SK-N-SH treated with all-trans-retinoic acid at 6 μM for 48 hours (cell line): ENCODE measurements around the gene CNNM3.

ENCODE experiments used
- ARNTL ChIP-seq: fragments of 450-650 bp; formaldehyde crosslinking; IDR thresholded peaks from 2 replicates; pipeline ENCODE4 v1.5.0; 2020; ENCODE audit warnings: low read depth, mild to moderate bottlenecking, moderate library complexity, borderline replicate concordance
- ESRRG ChIP-seq: fragments of 250-450 bp; sonication (Bioruptor Pico); IDR thresholded peaks from 2 replicates; pipeline ENCODE4 v1.6.1; 2021; ENCODE audit warnings: mild to moderate bottlenecking
- OSR1 ChIP-seq: fragments of 250-450 bp; sonication (Bioruptor Pico); IDR thresholded peaks from 2 replicates; pipeline ENCODE4 v1.8.0; 2022; ENCODE audit warnings: moderate library complexity, mild to moderate bottlenecking, inconsistent platforms
- TCF4 ChIP-seq: fragments of 250-450 bp; sonication (Bioruptor Pico); IDR thresholded peaks from 2 replicates; pipeline ENCODE4 v1.8.0; 2021; ENCODE audit warnings: mild to moderate bottlenecking, moderate library complexity, borderline replicate concordance
- TOX ChIP-seq: fragments of 250-450 bp; sonication (Bioruptor Pico); IDR thresholded peaks from 2 replicates; pipeline ENCODE4 v1.8.0; 2021; ENCODE audit warnings: mild to moderate bottlenecking, moderate library complexity, borderline replicate concordance
- ZC3H10 ChIP-seq: fragments of 250-450 bp; sonication (Bioruptor Pico); IDR thresholded peaks from 2 replicates; pipeline ENCODE4 v1.5.1; 2021; ENCODE audit warnings: mild to moderate bottlenecking, moderate library complexity
- ZFP3 ChIP-seq: fragments of 250-450 bp; sonication (Bioruptor Pico); IDR thresholded peaks from 2 replicates; pipeline ENCODE4 v1.5.0; 2020; ENCODE audit warnings: mild to moderate bottlenecking, moderate library complexity
- TF ChIP-seq, protein P1 (sequence below): fragments of 250-450 bp; sonication (Bioruptor Pico); IDR thresholded peaks from 2 replicates; pipeline ENCODE4 v1.5.1; 2021; ENCODE audit warnings: mild to moderate bottlenecking, moderate library complexity
- TF ChIP-seq, protein P2 (sequence below): fragments of 250-450 bp; sonication (Bioruptor Pico); IDR thresholded peaks from 2 replicates; pipeline ENCODE4 v1.8.0; 2020; ENCODE audit warnings: mild to moderate bottlenecking, moderate library complexity, borderline replicate concordance
- TF ChIP-seq, protein P3 (sequence below): fragments of 250-450 bp; sonication (Bioruptor Pico); IDR thresholded peaks from 2 replicates; pipeline ENCODE4 v1.5.0; 2020; ENCODE audit warnings: mild to moderate bottlenecking, moderate library complexity
- TF ChIP-seq, protein P4 (sequence below): fragments of 250-450 bp; sonication (Bioruptor Pico); IDR thresholded peaks from 2 replicates; pipeline ENCODE4 v1.5.1; 2020; ENCODE audit warnings: low read depth, mild to moderate bottlenecking, moderate library complexity

DNA sequence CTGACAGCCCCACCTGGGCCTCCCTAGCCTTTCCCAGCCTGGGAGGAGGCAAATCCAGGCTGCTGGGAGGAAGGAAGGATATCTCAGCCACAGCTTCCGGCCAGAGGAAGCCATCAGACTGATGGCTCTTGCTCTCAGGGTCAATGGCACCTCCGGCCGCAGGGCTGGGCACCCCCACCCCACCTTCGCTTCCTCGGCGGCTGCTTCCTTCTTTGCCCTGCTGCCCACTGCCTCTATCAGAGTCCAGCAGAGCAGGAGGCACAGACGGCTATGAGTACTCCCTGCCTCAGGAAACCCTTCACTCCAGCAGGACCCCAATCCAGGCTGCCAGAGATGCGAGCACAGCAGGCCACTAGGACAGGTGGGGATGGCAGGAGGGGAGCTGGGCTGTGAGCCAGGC, 50.5 kb downstream of the CNNM3 start:
- TF ChIP-seq, protein P1, sequence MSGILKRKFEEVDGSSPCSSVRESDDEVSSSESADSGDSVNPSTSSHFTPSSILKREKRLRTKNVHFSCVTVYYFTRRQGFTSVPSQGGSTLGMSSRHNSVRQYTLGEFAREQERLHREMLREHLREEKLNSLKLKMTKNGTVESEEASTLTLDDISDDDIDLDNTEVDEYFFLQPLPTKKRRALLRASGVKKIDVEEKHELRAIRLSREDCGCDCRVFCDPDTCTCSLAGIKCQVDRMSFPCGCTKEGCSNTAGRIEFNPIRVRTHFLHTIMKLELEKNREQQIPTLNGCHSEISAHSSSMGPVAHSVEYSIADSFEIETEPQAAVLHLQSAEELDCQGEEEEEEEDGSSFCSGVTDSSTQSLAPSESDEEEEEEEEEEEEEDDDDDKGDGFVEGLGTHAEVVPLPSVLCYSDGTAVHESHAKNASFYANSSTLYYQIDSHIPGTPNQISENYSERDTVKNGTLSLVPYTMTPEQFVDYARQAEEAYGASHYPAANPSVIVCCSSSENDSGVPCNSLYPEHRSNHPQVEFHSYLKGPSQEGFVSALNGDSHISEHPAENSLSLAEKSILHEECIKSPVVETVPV = no peak
- TF ChIP-seq ESRRG (CRISPR knock-in tag) (no peak), TOX (CRISPR knock-in tag) (no peak), ARNTL (CRISPR knock-in tag) (no peak), OSR1 (CRISPR knock-in tag) (no peak), TCF4 (CRISPR knock-in tag) (no peak), ZC3H10 (no peak), ZFP3 (no peak)
- TF ChIP-seq, protein P2, sequence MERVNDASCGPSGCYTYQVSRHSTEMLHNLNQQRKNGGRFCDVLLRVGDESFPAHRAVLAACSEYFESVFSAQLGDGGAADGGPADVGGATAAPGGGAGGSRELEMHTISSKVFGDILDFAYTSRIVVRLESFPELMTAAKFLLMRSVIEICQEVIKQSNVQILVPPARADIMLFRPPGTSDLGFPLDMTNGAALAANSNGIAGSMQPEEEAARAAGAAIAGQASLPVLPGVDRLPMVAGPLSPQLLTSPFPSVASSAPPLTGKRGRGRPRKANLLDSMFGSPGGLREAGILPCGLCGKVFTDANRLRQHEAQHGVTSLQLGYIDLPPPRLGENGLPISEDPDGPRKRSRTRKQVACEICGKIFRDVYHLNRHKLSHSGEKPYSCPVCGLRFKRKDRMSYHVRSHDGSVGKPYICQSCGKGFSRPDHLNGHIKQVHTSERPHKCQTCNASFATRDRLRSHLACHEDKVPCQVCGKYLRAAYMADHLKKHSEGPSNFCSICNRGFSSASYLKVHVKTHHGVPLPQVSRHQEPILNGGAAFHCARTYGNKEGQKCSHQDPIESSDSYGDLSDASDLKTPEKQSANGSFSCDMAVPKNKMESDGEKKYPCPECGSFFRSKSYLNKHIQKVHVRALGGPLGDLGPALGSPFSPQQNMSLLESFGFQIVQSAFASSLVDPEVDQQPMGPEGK (CRISPR knock-in tag) = no peak
- TF ChIP-seq, protein P3, sequence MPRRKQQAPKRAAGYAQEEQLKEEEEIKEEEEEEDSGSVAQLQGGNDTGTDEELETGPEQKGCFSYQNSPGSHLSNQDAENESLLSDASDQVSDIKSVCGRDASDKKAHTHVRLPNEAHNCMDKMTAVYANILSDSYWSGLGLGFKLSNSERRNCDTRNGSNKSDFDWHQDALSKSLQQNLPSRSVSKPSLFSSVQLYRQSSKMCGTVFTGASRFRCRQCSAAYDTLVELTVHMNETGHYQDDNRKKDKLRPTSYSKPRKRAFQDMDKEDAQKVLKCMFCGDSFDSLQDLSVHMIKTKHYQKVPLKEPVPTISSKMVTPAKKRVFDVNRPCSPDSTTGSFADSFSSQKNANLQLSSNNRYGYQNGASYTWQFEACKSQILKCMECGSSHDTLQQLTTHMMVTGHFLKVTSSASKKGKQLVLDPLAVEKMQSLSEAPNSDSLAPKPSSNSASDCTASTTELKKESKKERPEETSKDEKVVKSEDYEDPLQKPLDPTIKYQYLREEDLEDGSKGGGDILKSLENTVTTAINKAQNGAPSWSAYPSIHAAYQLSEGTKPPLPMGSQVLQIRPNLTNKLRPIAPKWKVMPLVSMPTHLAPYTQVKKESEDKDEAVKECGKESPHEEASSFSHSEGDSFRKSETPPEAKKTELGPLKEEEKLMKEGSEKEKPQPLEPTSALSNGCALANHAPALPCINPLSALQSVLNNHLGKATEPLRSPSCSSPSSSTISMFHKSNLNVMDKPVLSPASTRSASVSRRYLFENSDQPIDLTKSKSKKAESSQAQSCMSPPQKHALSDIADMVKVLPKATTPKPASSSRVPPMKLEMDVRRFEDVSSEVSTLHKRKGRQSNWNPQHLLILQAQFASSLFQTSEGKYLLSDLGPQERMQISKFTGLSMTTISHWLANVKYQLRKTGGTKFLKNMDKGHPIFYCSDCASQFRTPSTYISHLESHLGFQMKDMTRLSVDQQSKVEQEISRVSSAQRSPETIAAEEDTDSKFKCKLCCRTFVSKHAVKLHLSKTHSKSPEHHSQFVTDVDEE (CRISPR knock-in tag) = no peak
- TF ChIP-seq, protein P4, sequence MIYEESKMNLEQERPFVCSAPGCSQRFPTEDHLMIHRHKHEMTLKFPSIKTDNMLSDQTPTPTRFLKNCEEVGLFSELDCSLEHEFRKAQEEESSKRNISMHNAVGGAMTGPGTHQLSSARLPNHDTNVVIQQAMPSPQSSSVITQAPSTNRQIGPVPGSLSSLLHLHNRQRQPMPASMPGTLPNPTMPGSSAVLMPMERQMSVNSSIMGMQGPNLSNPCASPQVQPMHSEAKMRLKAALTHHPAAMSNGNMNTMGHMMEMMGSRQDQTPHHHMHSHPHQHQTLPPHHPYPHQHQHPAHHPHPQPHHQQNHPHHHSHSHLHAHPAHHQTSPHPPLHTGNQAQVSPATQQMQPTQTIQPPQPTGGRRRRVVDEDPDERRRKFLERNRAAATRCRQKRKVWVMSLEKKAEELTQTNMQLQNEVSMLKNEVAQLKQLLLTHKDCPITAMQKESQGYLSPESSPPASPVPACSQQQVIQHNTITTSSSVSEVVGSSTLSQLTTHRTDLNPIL (CRISPR knock-in tag) = no peak
